Neuronal stem cell (in vitro differentiated cells): Measurements from ENCODE around the gene POLR3B.

Experiments used
- DNase-seq: peaks from one replicate; pipeline ENCODE4 v3.0.0-alpha.2; 2013; ENCODE audit warnings: low spot score
- H2AFZ ChIP-seq: one replicate; pipeline ENCODE4 v1.6.1; 2013; ENCODE audit warnings: mild to moderate bottlenecking, low read length, inconsistent platforms
- H2AK5ac ChIP-seq: 2 replicates; pipeline ENCODE4 v1.6.1; 2013; ENCODE audit warnings: low read depth, mild to moderate bottlenecking, inconsistent platforms, low read length, moderate library complexity, mixed read lengths
- H2BK120ac ChIP-seq: 2 replicates; pipeline ENCODE4 v1.6.1; 2013; ENCODE audit warnings: low read depth, mild to moderate bottlenecking, inconsistent platforms, low read length, moderate library complexity, mixed read lengths
- H2BK12ac ChIP-seq: one replicate; pipeline ENCODE4 v1.6.1; 2013; ENCODE audit warnings: low read length, inconsistent platforms
- H2BK15ac ChIP-seq: 2 replicates; pipeline ENCODE4 v1.6.1; 2013; ENCODE audit warnings: mild to moderate bottlenecking, low read length, inconsistent platforms, mixed read lengths
- H2BK5ac ChIP-seq: one replicate; pipeline ENCODE4 v1.6.1; 2013; ENCODE audit warnings: inconsistent platforms, mild to moderate bottlenecking, low read length, moderate library complexity
- H3K14ac ChIP-seq: one replicate; pipeline ENCODE4 v1.6.1; 2013; ENCODE audit warnings: low read length, inconsistent platforms
- H3K18ac ChIP-seq: 2 replicates; pipeline ENCODE4 v1.6.1; 2013; ENCODE audit warnings: low read length, inconsistent platforms
- H3K23ac ChIP-seq: 2 replicates; pipeline ENCODE4 v1.6.1; 2013; ENCODE audit warnings: low read depth, mild to moderate bottlenecking, mixed read lengths, low read length, inconsistent platforms; ENCODE audit not compliant: poor library complexity
- H3K27ac ChIP-seq: replicated peaks from 3 replicates; pipeline ENCODE4 v1.5.1; 2013; ENCODE audit warnings: low read length, inconsistent platforms
- H3K27me3 ChIP-seq, 3 experiments: 2 replicates each; pipeline ENCODE4 v1.6.1; 2013; ENCODE audit warnings: low read length in 3 of 3, mild to moderate bottlenecking in 2 of 3, inconsistent platforms in 1 of 3, low read depth in 1 of 3, mixed read lengths in 1 of 3, moderate library complexity in 1 of 3; ENCODE audit not compliant: control insufficient read depth in 3 of 3, insufficient read depth in 3 of 3
- H3K36me3 ChIP-seq, 2 donors: replicated peaks in 1 of 2; 2 replicates each; pipeline ENCODE4 v1.6.1; 2013; ENCODE audit warnings: low read length in 2 of 2; ENCODE audit not compliant: control insufficient read depth in 2 of 2, insufficient read depth in 2 of 2
- H3K4ac ChIP-seq: 2 replicates; pipeline ENCODE4 v1.6.1; 2013; ENCODE audit warnings: inconsistent platforms, mild to moderate bottlenecking, low read length, moderate library complexity
- H3K4me1 ChIP-seq, 2 donors: 1 replicate in 1 of 2; 2 replicates in 1 of 2; pipeline ENCODE4 v1.6.1; 2013; ENCODE audit warnings: low read length in 2 of 2, low read depth in 1 of 2; ENCODE audit not compliant: control insufficient read depth in 2 of 2, insufficient read depth in 1 of 2
- H3K4me2 ChIP-seq: one replicate; pipeline ENCODE4 v1.6.1; 2013; ENCODE audit warnings: mild to moderate bottlenecking, low read length, inconsistent platforms; ENCODE audit not compliant: insufficient read depth, poor library complexity, severe bottlenecking
- H3K4me3 ChIP-seq, 2 donors: 2 replicates each; pipeline ENCODE4 v1.5.1; 2013; ENCODE audit warnings: low read length in 2 of 2, mild to moderate bottlenecking in 2 of 2, inconsistent platforms in 1 of 2, moderate library complexity in 1 of 2
- H3K79me1 ChIP-seq: one replicate; pipeline ENCODE4 v1.6.1; 2013; ENCODE audit warnings: low read depth, mild to moderate bottlenecking, inconsistent platforms, low read length, moderate library complexity
- H3K9ac ChIP-seq: one replicate; pipeline ENCODE4 v1.6.1; 2013; ENCODE audit warnings: mild to moderate bottlenecking, low read depth, low read length, inconsistent platforms; ENCODE audit not compliant: poor library complexity
- H3K9me3 ChIP-seq, 2 donors: replicated peaks in 1 of 2; 2 replicates each; pipeline versions ENCODE3 to v1.6.1; 2013; ENCODE audit warnings: low read length in 2 of 2, mild to moderate bottlenecking in 2 of 2, inconsistent platforms in 1 of 2, low read depth in 1 of 2, mixed read lengths in 1 of 2, moderate library complexity in 1 of 2; ENCODE audit not compliant: control insufficient read depth in 2 of 2, insufficient read depth in 1 of 2
- H4K8ac ChIP-seq: one replicate; pipeline ENCODE4 v1.6.1; 2013; ENCODE audit warnings: low read depth, mild to moderate bottlenecking, inconsistent platforms, low read length, moderate library complexity
- H4K91ac ChIP-seq: one replicate; pipeline ENCODE4 v1.6.1; 2013; ENCODE audit warnings: low read length, low read depth, mild to moderate bottlenecking, inconsistent platforms; ENCODE audit not compliant: poor library complexity
- WGBS, 2 donors: extraction: QIAGEN DNeasy Blood & Tissue Kit; methylation state at CpG; one replicate each; pipeline ENCODE4 v1.1.7; 2013; ENCODE audit warnings: missing lambda C conversion rate in 2 of 2, mixed read lengths in 1 of 2; ENCODE audit not compliant: insufficient read length in 2 of 2, insufficient replicate concordance in 1 of 2; ENCODE audit errors: extremely low coverage in 2 of 2; 5-methylcytosine and 5-hydroxymethylcytosine counted together

Gene POLR3B

GRCh38 chr12:106343214-106343528, 14.4 kb upstream of the POLR3B start:
- Histone ChIP-seq H3K23ac (no peak overlapping the region), H3K9me3 (no peaks in the 10 kb centered on the region), H3K4ac (no peak overlapping the region), H2BK12ac (no peak overlapping the region), H2BK5ac (no peak overlapping the region), H3K9ac (no peak overlapping the region), H3K4me1 (peaks cover 0 to 9% of the 10 kb centered on the region in 2 donors), H3K4me2 (no peak overlapping the region), H2AFZ (peak overlapping the region; percentile 82), H3K79me1 (no peaks in the 10 kb centered on the region), H3K4me3 (peak overlapping the region in 1 of 2 donors; percentile 31), H2BK120ac (no peak overlapping the region), H3K27ac (no peak overlapping the region), H3K18ac (no peak overlapping the region), H3K36me3 (no peaks in the 10 kb centered on the region), H2AK5ac (no peak overlapping the region), H3K14ac (no peak overlapping the region), H2BK15ac (no peak overlapping the region), H3K27me3 (no peaks in the 10 kb centered on the region), H4K91ac (no peak overlapping the region), H4K8ac (no peak overlapping the region)
- DNase-seq: no peak
- no CpG with 5 or more reads among the region's 2 CpGs for WGBS, 2 donors

- Histone ChIP-seq H2BK15ac (no peak overlapping the region), H4K8ac (no peak overlapping the region), H3K18ac (no peak overlapping the region), H4K91ac (no peak overlapping the region), H3K23ac (no peak overlapping the region), H3K27ac (no peak overlapping the region), H3K4me2 (no peak overlapping the region), H2BK12ac (no peak overlapping the region), H3K4me1 (peaks cover 0 to 9% of the 10 kb centered on the region in 2 donors), H3K9ac (no peak overlapping the region), H2BK120ac (no peak overlapping the region), H3K9me3 (no peaks in the 10 kb centered on the region), H2AFZ (no peak overlapping the region), H2AK5ac (no peak overlapping the region), H3K79me1 (no peaks in the 10 kb centered on the region), H3K36me3 (no peaks in the 10 kb centered on the region), H3K4me3 (no peak overlapping the region), H3K4ac (no peak overlapping the region), H3K27me3 (no peaks in the 10 kb centered on the region), H2BK5ac (no peak overlapping the region), H3K14ac (no peak overlapping the region)
- no CpG with 5 or more reads among the region's 5 CpGs for WGBS, 2 donors
- DNase-seq: no peak
Observed at GRCh38 chr12:106344131-106344530, 13.4 kb upstream of the POLR3B start.

GRCh38 chr12:106345746-106346145, 11.8 kb upstream of the POLR3B start:
- H4K91ac ChIP-seq: no peak overlapping the region
- no peak overlapping the region for H3K27ac ChIP-seq
- peak; percentile 29 for DNase-seq
- H4K8ac ChIP-seq: no peak overlapping the region
- H3K79me1 ChIP-seq: no peaks in the 10 kb centered on the region
- no peak overlapping the region for H3K18ac ChIP-seq
- peak overlapping the region; percentile 15 for H2AFZ ChIP-seq
- no peak overlapping the region for H3K4me2 ChIP-seq
- H2BK120ac ChIP-seq: no peak overlapping the region
- no peak overlapping the region for H2BK12ac ChIP-seq
- H2BK15ac ChIP-seq: no peak overlapping the region
- WGBS, 2 donors: no CpG with 5 or more reads among the region's 5 CpGs
- H3K4ac ChIP-seq: no peak overlapping the region
- H3K23ac ChIP-seq: no peak overlapping the region
- H3K9ac ChIP-seq: no peak overlapping the region
- H2AK5ac ChIP-seq: no peak overlapping the region
- no peaks in the 10 kb centered on the region for H3K27me3 ChIP-seq
- no peak overlapping the region for H3K14ac ChIP-seq
- peaks cover 0 to 9% of the 10 kb centered on the region in 2 donors for H3K4me1 ChIP-seq
- H2BK5ac ChIP-seq: no peak overlapping the region
- no peaks in the 10 kb centered on the region for H3K36me3 ChIP-seq
- H3K4me3 ChIP-seq: no peak overlapping the region
- no peaks in the 10 kb centered on the region for H3K9me3 ChIP-seq

- no CpG with 5 or more reads among the region's 4 CpGs for WGBS, 2 donors
- Histone ChIP-seq H3K18ac (no peak overlapping the region), H2BK120ac (no peak overlapping the region), H2BK12ac (no peak overlapping the region), H3K27me3 (no peaks in the 10 kb centered on the region), H2AK5ac (no peak overlapping the region), H2BK15ac (no peak overlapping the region), H3K27ac (no peak overlapping the region), H3K9me3 (no peaks in the 10 kb centered on the region), H4K91ac (no peak overlapping the region), H2BK5ac (no peak overlapping the region), H3K4me3 (no peak overlapping the region), H4K8ac (no peak overlapping the region), H3K23ac (no peak overlapping the region), H3K4me2 (no peak overlapping the region), H3K4me1 (no peaks in the 10 kb centered on the region), H3K4ac (no peak overlapping the region), H3K79me1 (no peaks in the 10 kb centered on the region), H3K9ac (no peak overlapping the region), H3K36me3 (no peaks in the 10 kb centered on the region), H2AFZ (no peak overlapping the region), H3K14ac (no peak overlapping the region)
- DNase-seq: no peak
Observed at GRCh38 chr12:106348411-106348810, 9.1 kb upstream of the POLR3B start.
